T-helper 22 cell (primary cell): Measurements from ENCODE around the gene CNGA1.
"Not testable (repeated sequence)": the region's sequence is repeated elsewhere in the genome, so short reads cannot be mapped to it uniquely, and the experiment has no call there.

Experiments used
- DNase-seq: peaks from one replicate; pipeline ENCODE4 v3.0.0-alpha.2; 2020; ENCODE audit warnings: low read depth

Gene CNGA1

GRCh38 chr4:48030470-48030869 is 14.0 kb upstream of the CNGA1 start:
- DNase-seq: no peak

- no peak for DNase-seq
Measured at GRCh38 chr4:48028696-48029095, 12.2 kb upstream of the CNGA1 start.

- no peak for DNase-seq
Measured at GRCh38 chr4:48027653-48028052, 11.2 kb upstream of the CNGA1 start.

- no peak for DNase-seq
Measured at GRCh38 chr4:48025005-48025404, 8.5 kb upstream of the CNGA1 start.

- DNase-seq: no peak
Measured at GRCh38 chr4:48024522-48024921, 8.0 kb upstream of the CNGA1 start.

- no peak for DNase-seq
Measured at GRCh38 chr4:48022192-48022799, 5.8 kb upstream of the CNGA1 start.

GRCh38 chr4:48021100-48021499 is 4.6 kb upstream of the CNGA1 start:
- DNase-seq: no peak

- DNase-seq: no peak
Measured at GRCh38 chr4:48018112-48018511, 1.6 kb upstream of the CNGA1 start.

- no peak for DNase-seq
Measured at GRCh38 chr4:48017108-48017571, 659 bp upstream of the CNGA1 start.

- no peak for DNase-seq
Measured at GRCh38 chr4:48015678-48016077, 803 bp downstream of the CNGA1 start.

GRCh38 chr4:48015216-48015615 is 1.3 kb downstream of the CNGA1 start:
- no peak for DNase-seq

- DNase-seq: no peak
Measured at GRCh38 chr4:48012824-48013223, 3.7 kb downstream of the CNGA1 start.

- no peak for DNase-seq
Measured at GRCh38 chr4:48011722-48012121, 4.8 kb downstream of the CNGA1 start.

- DNase-seq: not testable (repeated sequence)
Measured at GRCh38 chr4:48010906-48011305, 5.6 kb downstream of the CNGA1 start.

GRCh38 chr4:48008021-48008596 is 8.4 kb downstream of the CNGA1 start:
- DNase-seq: no peak

- DNase-seq: no peak
Measured at GRCh38 chr4:48005781-48006180, 10.7 kb downstream of the CNGA1 start.

GRCh38 chr4:48003568-48003967 is 12.9 kb downstream of the CNGA1 start:
- DNase-seq: not testable (repeated sequence)

GRCh38 chr4:48002267-48002666 is 14.2 kb downstream of the CNGA1 start:
- no peak for DNase-seq

GRCh38 chr4:47996021-47996420 is 20.5 kb downstream of the CNGA1 start:
- no peak for DNase-seq

GRCh38 chr4:47992475-47992874 is 24.0 kb downstream of the CNGA1 start:
- not testable (repeated sequence) for DNase-seq

GRCh38 chr4:47990145-47990544 is 26.3 kb downstream of the CNGA1 start:
- no peak for DNase-seq

- no peak for DNase-seq
Measured at GRCh38 chr4:47974566-47974965, 41.9 kb downstream of the CNGA1 start.

GRCh38 chr4:47972721-47973120 is 43.8 kb downstream of the CNGA1 start:
- DNase-seq: no peak

- no peak for DNase-seq
Measured at GRCh38 chr4:47972181-47972580, 44.3 kb downstream of the CNGA1 start.
